Left kidney (tissue), 2 donors: Measurements from ENCODE around the gene KIF17. TPM values are rescaled to one million over a fixed set of nuclear protein-coding genes. Genes with fewer than 3 reads are reported as not detected.
"Not testable (repeated sequence)": the region's sequence is repeated elsewhere in the genome, so short reads cannot be mapped to it uniquely, and the experiment has no call there.

Experiments used
- DNase-seq: peaks from one replicate; pipeline ENCODE4 v3.0.0-alpha.2; 2013
- polyA plus RNA-seq: library from polyadenylated mRNA; unstranded; fragments of 120-200 nt; gene quantifications from one replicate; pipeline ENCODE4 v1.2.1, GENCODE V29; 2013; ENCODE audit not compliant: insufficient read length

Gene KIF17
- polyA plus RNA-seq, 1 donor: 4.3 TPM

GRCh38 chr1:20686883-20687725 is 30.7 kb downstream of the KIF17 start:
- DNase-seq: no peak

- no peak for DNase-seq
These were observed 32.1 kb downstream of the KIF17 start for GRCh38 chr1:20685741-20686140.

- DNase-seq: no peak
These were observed 32.6 kb downstream of the KIF17 start for GRCh38 chr1:20685099-20685662.

- DNase-seq: no peak
These were observed 33.2 kb downstream of the KIF17 start for GRCh38 chr1:20684651-20685050.

GRCh38 chr1:20684050-20684620 is 33.7 kb downstream of the KIF17 start:
- no peak for DNase-seq

- no peak for DNase-seq
These were observed 34.2 kb downstream of the KIF17 start for GRCh38 chr1:20683614-20684013.

GRCh38 chr1:20682571-20683236 is 35.1 kb downstream of the KIF17 start:
- no peak for DNase-seq

- DNase-seq: no peak
These were observed 35.8 kb downstream of the KIF17 start for GRCh38 chr1:20681999-20682398.

GRCh38 chr1:20680269-20680668 is 37.5 kb downstream of the KIF17 start:
- no peak for DNase-seq

GRCh38 chr1:20678599-20678998 is 39.2 kb downstream of the KIF17 start:
- DNase-seq: no peak

GRCh38 chr1:20673626-20674025 is 44.2 kb downstream of the KIF17 start:
- not testable (repeated sequence) for DNase-seq

GRCh38 chr1:20672265-20672632 is 45.6 kb downstream of the KIF17 start:
- DNase-seq: no peak

- DNase-seq: no peak
These were observed 46.9 kb downstream of the KIF17 start for GRCh38 chr1:20670936-20671335.

GRCh38 chr1:20668581-20668980 is 49.2 kb downstream of the KIF17 start:
- no peak for DNase-seq

- no peak for DNase-seq
These were observed 51.0 kb downstream of the KIF17 start for GRCh38 chr1:20666804-20667203.

GRCh38 chr1:20666146-20666545 is 51.7 kb downstream of the KIF17 start:
- DNase-seq: no peak

GRCh38 chr1:20665726-20666125 is 52.1 kb downstream of the KIF17 start:
- DNase-seq: no peak

GRCh38 chr1:20663969-20664715 is 53.7 kb downstream of the KIF17 start:
- no peak for DNase-seq

- DNase-seq: no peak
These were observed 54.4 kb downstream of the KIF17 start for GRCh38 chr1:20663365-20663764.

- no peak for DNase-seq
These were observed 55.7 kb downstream of the KIF17 start for GRCh38 chr1:20662110-20662475.

GRCh38 chr1:20661207-20662109 is 56.3 kb downstream of the KIF17 start, which contains the start of gene DDOST:
DDOST (minus strand) TSS chr1:20661369; CDS start chr1:20661350, 19 bp downstream.
- DNase-seq: peak; percentile 96
